Stimulated activated CD4-positive, alpha-beta T cell treated with anti-CD3 and anti-CD28 coated beads, Interleukin-4, amount 100 ng/mL, for 4 hours (primary cell): Measurements from ENCODE around the gene ABCG4.
"Not testable (repeated sequence)": the region's sequence is repeated elsewhere in the genome, so short reads cannot be mapped to it uniquely, and the experiment has no call there.

Source experiments
- DNase-seq, 2 experiments: peaks; one replicate each; pipeline ENCODE4 v3.0.0-alpha.2; 2020

The ABCG4 gene

GRCh38 chr11:119116235-119116594 lies 32.6 kb upstream of the ABCG4 start:
- DNase-seq, result no peak

GRCh38 chr11:119116601-119117000 lies 32.3 kb upstream of the ABCG4 start:
- no peak for DNase-seq

- no peak for DNase-seq
Observed at GRCh38 chr11:119117004-119117706, 31.7 kb upstream of the ABCG4 start.

GRCh38 chr11:119118227-119118626 lies 30.6 kb upstream of the ABCG4 start:
- DNase-seq, result no peak

DNA sequence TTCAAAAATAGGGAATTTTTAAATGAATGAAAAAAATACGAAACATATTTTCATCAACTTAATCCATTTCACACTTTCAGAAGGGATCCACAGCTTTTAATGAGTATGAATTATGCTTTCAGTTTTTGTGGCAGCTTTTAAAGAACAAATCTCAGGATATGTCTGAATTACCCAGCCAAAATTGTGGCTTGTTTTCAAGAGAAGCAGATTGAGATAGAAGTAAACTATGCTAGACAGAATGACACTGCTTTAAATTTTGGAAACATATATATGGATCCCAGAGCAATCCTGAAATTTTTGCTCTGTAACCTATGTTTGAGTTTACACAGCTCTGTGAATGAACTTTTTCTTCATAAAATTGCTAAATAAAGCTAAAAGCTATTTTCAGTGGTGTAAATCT lies 29.9 kb upstream of the ABCG4 start:
- no peak for DNase-seq

DNA sequence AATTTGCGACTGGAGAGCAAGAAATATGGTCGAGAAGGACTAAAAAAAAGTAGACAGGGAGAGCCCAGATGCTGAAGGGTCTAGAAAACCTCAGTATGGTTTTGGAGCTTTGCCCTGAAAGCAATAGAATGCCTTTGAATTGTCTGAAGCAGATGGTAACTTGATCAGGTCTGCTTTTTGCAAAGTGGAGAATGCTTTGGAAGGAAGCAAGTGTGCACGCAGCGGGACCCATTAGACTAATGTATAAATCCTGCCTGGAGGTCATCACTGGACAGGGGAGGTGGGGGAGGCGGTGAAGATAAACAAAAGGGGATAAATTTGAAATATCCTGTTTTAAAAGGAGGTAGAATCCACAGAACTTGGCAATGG lies 28.2 kb upstream of the ABCG4 start:
- DNase-seq, result no peak

GRCh38 chr11:119121008-119121810 lies 27.6 kb upstream of the ABCG4 start, which contains the start of gene HINFP:
TSS of gene HINFP (plus strand) at chr11:119121580. CDS start at chr11:119126945, 5,365 bp downstream.
- peak; percentile 99 to 100 for DNase-seq

DNA sequence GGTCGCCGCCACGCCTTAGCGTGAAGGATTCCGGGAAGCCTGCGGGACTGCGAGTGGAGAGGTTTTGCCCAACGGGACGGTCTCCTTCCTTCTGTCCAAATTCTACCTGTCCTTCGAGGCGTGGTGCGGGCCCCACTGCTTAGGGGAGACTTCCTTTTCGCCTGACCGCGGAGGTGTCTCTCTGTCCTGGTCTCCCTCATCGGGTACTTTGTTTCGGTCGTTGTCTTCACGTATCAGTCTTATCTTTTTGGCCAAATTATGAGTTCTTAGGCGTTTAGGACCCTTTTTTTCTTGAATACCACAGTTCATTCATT lies 27.1 kb upstream of the ABCG4 start:
- no peak for DNase-seq

- no peak for DNase-seq
Observed at GRCh38 chr11:119125821-119126220, 23.0 kb upstream of the ABCG4 start.

DNA sequence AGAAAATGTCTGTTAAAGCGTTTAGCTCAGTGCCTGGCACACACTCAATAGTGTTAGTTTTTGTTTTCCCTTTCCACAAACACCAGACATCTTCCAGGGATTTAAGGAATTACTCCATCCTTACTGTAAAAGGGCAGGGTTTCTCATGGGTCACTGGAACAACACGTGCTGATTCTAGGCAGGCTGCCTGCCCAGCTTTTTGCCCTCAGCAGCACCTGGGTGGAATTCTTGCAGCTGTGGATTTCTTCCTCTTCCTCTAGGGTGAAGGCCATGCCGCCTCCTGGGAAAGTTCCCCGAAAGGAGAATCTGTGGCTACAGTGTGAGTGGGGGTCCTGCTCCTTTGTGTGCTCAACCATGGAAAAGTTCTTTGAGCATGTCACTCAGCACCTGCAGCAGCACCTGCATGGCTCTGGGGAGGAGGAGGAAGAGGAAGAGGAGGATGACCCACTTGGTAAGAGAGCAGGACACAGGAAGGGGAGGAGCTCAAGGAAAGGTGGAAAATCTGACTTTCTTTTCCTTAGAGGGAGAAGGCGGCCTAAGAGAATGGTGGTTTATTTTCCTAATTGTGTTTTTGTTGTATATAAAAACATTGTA lies 22.1 kb upstream of the ABCG4 start:
- DNase-seq, result no peak

DNA sequence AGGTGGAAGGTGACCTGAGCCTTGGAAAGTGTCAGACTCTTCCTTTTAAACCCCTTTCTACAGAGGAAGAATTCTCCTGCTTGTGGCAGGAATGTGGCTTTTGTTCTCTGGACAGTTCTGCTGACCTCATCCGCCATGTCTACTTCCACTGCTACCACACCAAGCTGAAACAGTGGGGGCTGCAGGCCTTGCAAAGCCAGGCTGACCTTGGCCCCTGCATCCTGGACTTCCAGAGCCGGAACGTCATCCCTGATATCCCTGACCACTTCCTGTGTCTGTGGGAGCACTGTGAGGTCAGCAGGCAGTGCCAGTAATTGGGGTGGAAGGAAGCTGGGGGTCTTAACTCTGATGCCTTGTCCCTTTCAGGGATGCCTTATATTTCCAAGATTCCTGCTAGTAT lies 18.2 kb upstream of the ABCG4 start:
- DNase-seq, result no peak

GRCh38 chr11:119134389-119134978 lies 14.4 kb upstream of the ABCG4 start:
- no peak for DNase-seq

GRCh38 chr11:119139276-119139675 lies 9.6 kb upstream of the ABCG4 start:
- not testable (repeated sequence) for DNase-seq

DNA sequence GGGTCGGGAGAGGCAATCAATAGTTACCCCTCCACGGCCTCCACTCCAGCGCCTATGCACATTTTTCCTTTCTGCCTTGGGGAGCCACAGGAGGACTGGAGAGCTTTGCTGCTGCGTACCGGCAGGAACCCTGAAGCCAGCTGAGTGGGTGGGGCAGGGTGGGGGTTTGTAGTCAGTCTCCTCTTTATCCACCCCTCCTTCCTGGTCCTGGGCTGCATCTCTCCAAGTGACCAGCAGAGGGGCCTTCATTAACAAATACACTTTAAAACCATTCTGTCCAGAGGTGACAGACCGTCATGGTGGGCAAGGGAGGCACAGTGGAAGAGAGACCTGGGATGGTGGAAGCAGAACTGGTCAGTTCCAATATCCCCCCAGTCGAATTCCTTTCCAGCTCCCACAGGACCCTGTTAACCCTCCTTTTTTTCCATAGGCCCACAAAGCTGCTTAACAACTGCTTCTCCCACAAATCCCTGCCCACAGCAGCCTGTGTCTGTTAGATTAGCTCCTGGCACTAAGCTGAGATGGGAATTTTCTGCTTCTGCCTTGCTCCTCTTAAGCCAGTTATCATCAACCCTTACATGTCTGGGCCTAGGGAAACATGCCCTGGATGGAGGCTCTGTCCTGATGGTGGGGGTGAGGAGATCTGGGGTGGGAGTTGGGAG lies 3.9 kb upstream of the ABCG4 start:
- no peak for DNase-seq

DNA sequence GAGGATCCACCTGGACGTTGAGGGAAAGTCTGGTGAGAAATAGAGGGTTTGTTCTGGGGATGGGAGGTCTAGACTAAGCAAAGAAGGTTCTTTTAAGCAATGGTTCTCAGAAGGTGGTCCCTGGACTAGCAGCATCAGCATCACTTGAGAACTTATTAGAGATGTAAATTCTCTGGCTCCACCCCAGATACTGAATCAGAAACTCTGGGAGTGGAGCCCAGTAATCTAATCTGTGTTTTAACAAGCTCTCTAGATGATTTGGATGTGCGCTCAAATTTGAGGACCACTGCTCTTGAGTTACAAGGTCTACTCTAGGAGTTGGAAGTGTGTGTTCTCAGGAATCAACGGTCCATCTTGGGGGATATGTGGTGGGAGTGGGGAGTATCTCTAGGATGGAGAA lies 3.3 kb upstream of the ABCG4 start:
- no peak for DNase-seq

- no peak for DNase-seq
Observed at GRCh38 chr11:119147604-119148333, 1.1 kb upstream of the ABCG4 start.

DNA sequence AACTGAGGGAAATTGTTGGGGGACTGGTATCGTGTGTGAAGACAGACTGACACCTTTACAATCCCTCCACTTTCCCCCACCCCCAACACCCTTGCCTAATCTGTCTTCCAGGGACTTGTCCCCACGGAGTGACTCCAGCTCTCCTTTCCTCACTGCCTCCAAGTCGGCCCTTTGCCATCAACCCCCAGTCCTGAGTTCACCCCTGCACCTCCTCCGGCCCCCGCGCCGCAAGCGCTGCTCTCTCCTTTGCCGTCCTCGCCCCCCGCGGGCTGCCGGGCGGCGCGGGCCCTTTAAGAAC lies 183 bp upstream of the ABCG4 start:
- DNase-seq, result no peak

DNA sequence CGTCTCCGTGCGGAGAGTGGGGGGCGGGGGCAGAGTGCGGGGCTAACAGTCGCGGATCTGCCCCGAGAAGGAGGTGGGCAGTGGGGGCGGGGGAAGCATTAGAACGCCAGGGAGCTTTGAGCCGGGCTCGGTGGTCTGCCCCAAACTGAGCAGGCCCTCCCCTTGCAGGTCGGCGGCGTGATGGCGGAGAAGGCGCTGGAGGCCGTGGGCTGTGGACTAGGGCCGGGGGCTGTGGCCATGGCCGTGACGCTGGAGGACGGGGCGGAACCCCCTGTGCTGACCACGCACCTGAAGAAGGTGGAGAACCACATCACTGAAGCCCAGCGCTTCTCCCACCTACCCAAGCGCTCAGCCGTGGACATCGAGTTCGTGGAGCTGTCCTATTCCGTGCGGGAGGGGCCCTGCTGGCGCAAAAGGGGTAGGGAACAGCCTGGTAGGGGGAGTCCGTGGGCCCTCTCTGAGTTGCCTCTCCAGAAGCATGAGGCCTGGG lies 979 bp downstream of the ABCG4 start:
- DNase-seq, result no peak

DNA sequence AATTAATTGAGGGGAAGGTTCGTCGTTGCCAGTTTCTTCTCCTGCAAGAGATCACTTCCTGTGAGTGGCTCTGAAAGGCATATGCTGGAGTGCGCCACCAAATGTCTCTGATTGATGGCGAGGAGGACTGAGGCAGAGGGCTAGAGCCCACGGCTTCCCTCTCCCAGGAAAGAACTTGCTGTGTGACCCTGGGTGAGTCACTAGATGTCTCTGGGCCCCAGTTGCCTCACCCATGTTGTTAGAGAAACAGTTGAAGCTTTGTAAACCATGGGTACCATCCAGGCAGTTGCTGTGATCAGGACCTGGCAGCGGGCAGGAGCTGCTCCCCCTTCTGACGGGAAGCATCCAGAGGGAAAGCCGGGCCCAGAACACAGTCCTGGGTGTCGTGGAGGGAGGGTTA lies 3.2 kb downstream of the ABCG4 start:
- no peak for DNase-seq

- DNase-seq, result no peak
Observed at GRCh38 chr11:119152604-119153003, 3.8 kb downstream of the ABCG4 start.

- no peak for DNase-seq
Observed at GRCh38 chr11:119153049-119153818, 4.4 kb downstream of the ABCG4 start.

DNA sequence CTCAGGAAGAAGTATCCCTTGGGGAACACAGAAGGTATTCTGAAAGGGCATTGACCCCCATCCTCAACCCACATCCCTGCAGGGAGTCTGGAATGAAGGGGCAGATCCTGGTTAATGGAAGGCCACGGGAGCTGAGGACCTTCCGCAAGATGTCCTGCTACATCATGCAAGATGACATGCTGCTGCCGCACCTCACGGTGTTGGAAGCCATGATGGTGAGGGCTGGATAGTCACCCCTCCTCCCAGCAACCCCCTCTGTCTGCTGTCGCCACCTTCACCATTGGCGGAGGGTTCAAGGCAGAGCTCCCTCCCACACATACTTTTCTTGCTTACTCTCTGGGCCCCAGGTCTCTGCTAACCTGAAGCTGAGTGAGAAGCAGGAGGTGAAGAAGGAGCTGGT lies 5.3 kb downstream of the ABCG4 start:
- no peak for DNase-seq
